Measurements from ENCODE around the gene GRN. TPM values are rescaled to one million over a fixed set of nuclear protein-coding genes. Genes with fewer than 3 reads are reported as not detected.

The GRN gene
- total RNA-seq, 4 donors from 2014 or later: 159 to 223 (median 188) TPM

DNA sequence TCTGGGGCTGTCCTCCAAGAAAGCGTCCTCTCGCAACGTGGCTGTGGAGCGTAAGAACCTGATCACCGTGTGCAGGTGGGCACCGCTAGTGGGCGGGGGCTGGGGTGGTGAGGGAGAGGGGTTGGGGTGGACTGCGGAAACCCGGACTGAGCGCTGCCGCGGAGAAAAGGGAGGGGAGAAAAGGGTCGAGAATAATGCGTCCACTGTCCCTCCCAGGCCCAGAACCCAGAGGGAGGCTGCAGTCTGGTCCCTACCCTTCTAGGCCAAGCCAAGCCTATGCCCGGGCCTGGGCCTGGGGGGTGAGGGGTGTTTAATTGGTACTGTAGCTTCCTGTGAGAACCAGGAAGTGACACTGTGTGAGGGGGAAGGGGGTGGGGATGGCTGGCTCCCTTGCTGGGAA is 36.2 kb upstream of the GRN start:
- no peaks in the 10 kb centered on the region for H3K36me3 ChIP-seq
- DNase-seq (ENCODE audit: low spot score in 2 of 2): no peak
- WGBS, 2 donors: 1% methylated on average over 15 of the region's 15 CpGs
- no peaks in the 10 kb centered on the region for H3K9me3 ChIP-seq
- peak overlapping the region; percentile 23 to 55 (median 31) for H3K4me3 ChIP-seq
- TF ChIP-seq EP300 (IDR thresholded peaks at IDR 0.05): no peak
- TF ChIP-seq POLR2A (IDR thresholded peaks at IDR 0.05): no peak
- TF ChIP-seq, protein P1, sequence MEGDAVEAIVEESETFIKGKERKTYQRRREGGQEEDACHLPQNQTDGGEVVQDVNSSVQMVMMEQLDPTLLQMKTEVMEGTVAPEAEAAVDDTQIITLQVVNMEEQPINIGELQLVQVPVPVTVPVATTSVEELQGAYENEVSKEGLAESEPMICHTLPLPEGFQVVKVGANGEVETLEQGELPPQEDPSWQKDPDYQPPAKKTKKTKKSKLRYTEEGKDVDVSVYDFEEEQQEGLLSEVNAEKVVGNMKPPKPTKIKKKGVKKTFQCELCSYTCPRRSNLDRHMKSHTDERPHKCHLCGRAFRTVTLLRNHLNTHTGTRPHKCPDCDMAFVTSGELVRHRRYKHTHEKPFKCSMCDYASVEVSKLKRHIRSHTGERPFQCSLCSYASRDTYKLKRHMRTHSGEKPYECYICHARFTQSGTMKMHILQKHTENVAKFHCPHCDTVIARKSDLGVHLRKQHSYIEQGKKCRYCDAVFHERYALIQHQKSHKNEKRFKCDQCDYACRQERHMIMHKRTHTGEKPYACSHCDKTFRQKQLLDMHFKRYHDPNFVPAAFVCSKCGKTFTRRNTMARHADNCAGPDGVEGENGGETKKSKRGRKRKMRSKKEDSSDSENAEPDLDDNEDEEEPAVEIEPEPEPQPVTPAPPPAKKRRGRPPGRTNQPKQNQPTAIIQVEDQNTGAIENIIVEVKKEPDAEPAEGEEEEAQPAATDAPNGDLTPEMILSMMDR (IDR thresholded peaks at IDR 0.05): no peak
- peaks cover 0 to 57% of the 10 kb centered on the region in 2 donors for H3K27me3 ChIP-seq
- peaks cover 0 to 23% (median 15%) of the 10 kb centered on the region in 4 donors for H3K4me1 ChIP-seq
- no peak overlapping the region for H3K27ac ChIP-seq

DNA sequence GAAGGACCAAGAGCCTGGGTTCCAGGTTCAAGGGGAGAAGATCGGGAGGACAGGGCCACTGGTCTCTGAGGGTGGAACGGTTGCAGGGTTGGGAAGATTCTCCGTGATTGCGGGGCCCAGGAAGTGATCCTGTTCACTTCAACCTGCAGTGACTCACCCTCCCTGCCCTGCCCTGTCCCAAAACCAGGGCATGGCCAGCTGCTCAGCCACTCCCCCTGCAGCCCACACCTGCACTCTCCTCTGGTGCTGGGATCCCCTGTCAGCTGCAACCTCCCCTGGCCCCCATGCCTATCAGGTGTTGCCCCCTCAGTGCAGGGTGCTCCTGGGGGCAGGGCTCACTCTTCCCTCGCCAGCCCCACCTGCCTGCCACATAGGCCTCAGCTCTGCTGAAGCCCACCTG is 35.6 kb upstream of the GRN start:
- TF ChIP-seq EP300 (IDR thresholded peaks at IDR 0.05): no peak
- TF ChIP-seq POLR2A (IDR thresholded peaks at IDR 0.05): no peak
- TF ChIP-seq, protein P1 (IDR thresholded peaks at IDR 0.05): no peak
- 67 to 72% methylated on average over 5 of the region's 5 CpGs for WGBS, 2 donors
- no peaks in the 10 kb centered on the region for H3K36me3 ChIP-seq
- no peak for DNase-seq (ENCODE audit: low spot score in 2 of 2)
- H3K27me3 ChIP-seq: peaks cover 0 to 57% of the 10 kb centered on the region in 2 donors
- H3K4me3 ChIP-seq: no peak overlapping the region
- H3K27ac ChIP-seq: no peak overlapping the region
- peaks cover 0 to 23% (median 15%) of the 10 kb centered on the region in 4 donors for H3K4me1 ChIP-seq
- no peaks in the 10 kb centered on the region for H3K9me3 ChIP-seq

DNA sequence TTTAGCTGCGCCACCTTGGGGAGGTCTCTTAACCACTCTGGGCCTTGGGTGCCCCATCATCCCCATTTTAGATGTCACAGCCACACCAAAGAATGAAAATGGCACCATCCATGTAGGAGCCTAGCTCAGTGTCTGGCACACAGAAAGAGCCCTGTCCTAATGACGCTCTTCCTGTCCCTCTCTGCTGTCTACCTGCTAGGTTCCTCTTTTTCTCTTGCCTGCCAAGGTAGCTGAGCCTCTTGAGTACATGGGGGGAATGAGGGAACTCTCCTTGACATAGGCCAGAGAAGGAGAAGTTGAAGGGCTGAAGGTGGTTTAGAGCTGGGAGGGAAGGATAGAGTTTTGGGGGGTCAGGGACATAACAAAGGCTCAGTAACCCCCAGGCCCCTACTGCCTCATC is 34.9 kb upstream of the GRN start:
- Histone ChIP-seq H3K9me3 (no peaks in the 10 kb centered on the region), H3K4me3 (no peak overlapping the region), H3K4me1 (peaks cover 0 to 29% (median 17%) of the 10 kb centered on the region in 4 donors), H3K27ac (no peak overlapping the region), H3K27me3 (peaks cover 3 to 62% of the 10 kb centered on the region in 2 donors), H3K36me3 (no peaks in the 10 kb centered on the region)
- WGBS, 2 donors: 87 to 97% methylated on average over 2 of the region's 2 CpGs
- no peak for DNase-seq (ENCODE audit: low spot score in 2 of 2)
- TF ChIP-seq POLR2A (IDR thresholded peaks at IDR 0.05): no peak
- TF ChIP-seq EP300 (IDR thresholded peaks at IDR 0.05): no peak
- TF ChIP-seq, protein P1 (IDR thresholded peaks at IDR 0.05): no peak

DNA sequence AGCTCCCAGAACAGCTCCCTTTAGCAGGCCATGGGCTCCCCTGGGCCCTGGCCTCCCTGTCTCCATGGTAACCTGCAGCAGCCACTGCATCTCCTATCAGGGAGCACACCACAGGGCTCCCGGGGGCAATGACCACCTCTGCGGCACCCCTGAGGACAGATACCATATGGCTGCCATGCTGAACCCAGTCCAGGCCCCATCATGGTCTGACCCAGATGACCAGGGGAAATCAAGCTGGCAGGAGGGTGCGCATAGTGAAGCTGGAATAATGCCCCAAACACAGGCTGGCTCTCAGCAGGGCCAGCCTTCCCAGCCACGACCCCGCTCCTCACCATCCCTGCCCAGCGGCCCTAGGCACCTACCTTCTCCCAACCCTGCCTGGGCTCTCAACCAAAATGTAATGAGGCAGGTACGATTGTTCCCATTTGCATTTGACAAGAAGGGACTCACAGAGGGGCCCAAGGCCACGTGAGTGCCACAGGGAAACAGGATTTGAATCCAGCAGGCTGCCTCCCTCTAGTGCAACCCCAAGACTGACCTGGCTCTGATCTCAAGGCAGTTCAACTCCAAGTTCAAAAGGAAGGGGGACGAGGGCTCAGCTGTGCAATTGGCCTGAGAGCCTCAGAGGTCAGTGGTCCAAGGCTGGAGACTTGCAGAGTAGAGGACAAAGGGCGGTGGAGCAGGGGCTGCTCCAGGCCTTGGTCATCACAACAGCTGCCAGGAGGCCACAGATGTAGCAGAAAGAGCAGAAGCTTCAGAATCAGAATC is 34.3 kb upstream of the GRN start:
- Histone ChIP-seq H3K4me1 (peaks cover 0 to 35% (median 17%) of the 10 kb centered on the region in 4 donors), H3K36me3 (no peaks in the 10 kb centered on the region), H3K27me3 (peaks cover 3 to 62% of the 10 kb centered on the region in 2 donors), H3K4me3 (no peak overlapping the region), H3K9me3 (no peaks in the 10 kb centered on the region), H3K27ac (no peak overlapping the region)
- DNase-seq (ENCODE audit: low spot score in 2 of 2): no peak
- TF ChIP-seq, protein P1 (IDR thresholded peaks at IDR 0.05): no peak
- no peak for TF ChIP-seq POLR2A (IDR thresholded peaks at IDR 0.05)
- WGBS, 2 donors: 73 to 75% methylated on average over 9 to 10 of the region's 10 CpGs

DNA sequence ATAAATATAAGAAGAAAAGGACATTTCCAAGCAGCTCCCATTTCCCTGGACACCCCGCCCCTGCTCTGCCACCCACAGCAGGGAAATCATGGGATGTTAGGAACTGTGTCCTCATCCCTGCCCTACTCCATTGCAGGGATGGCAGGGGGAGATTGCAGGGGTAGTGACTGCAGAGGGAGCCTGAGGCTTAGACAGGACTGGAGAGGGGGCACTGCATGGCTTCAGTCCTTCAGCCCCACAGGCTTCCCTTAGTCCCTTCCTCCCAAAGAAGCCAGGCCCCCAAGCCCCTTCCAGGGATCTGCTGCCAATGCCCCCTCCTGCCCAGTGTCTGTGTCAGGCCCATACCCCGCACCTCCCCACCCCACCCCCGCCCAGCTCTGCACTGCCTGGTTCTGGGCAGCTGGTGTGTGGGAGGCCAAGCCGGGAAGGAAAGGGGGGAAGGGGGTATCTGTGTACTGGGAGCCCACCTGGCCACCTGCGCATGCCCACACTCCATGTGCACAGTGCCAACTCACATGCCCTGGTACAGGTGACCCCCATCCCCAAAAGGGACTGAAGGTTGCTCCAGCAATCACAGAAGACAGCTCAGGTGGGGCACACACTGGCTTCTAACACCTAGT is 33.4 kb upstream of the GRN start:
- no peak overlapping the region for H3K4me3 ChIP-seq
- no peak overlapping the region for H3K27ac ChIP-seq
- DNase-seq (ENCODE audit: low spot score in 2 of 2): no peak
- peaks cover 3 to 62% of the 10 kb centered on the region in 2 donors for H3K27me3 ChIP-seq
- H3K9me3 ChIP-seq: no peaks in the 10 kb centered on the region
- TF ChIP-seq EP300 (IDR thresholded peaks at IDR 0.05) (no peak), POLR2A (IDR thresholded peaks at IDR 0.05) (no peak)
- TF ChIP-seq, protein P1 (IDR thresholded peaks at IDR 0.05): no peak
- peaks cover 0 to 36% (median 17%) of the 10 kb centered on the region in 4 donors for H3K4me1 ChIP-seq
- WGBS, 2 donors: 69 to 93% methylated on average over 2 to 3 of the region's 5 CpGs
- H3K36me3 ChIP-seq: no peaks in the 10 kb centered on the region
